GM21737 (cell line): ENCODE results near the gene SPIRE1.
"Not testable (repeated sequence)": the region's sequence is repeated elsewhere in the genome, so short reads cannot be mapped to it uniquely, and the experiment has no call there.

Experiments
- ATAC-seq: cut with Tn5 transposase; IDR thresholded peaks from one replicate; pipeline ENCODE4 v1.9.1; 2021; ENCODE audit warnings: mild to moderate bottlenecking, moderate library complexity; ENCODE audit not compliant: unreplicated experiment

SPIRE1 gene

GRCh38 chr18:12422936-12423335 is 235.0 kb downstream of the SPIRE1 start:
- ATAC-seq: no peak

DNA sequence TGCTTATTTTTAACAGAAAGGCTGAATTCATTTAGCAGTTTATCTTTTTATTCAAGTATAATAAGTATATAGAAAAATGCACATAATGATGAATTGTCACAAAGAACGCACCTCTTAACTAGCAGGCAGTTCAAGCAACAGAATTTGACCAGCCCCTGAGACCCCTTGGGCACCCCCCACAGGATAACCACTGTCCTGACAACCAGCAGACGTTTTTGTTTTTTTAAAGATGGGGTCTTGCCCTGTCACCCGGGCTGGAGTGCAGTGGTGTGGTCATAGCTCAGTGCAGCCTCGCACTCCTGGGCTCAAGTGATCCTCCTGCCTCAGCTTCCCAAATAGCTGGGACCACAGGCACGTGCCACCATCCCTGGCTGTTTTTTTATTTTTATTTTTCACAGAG is 236.2 kb downstream of the SPIRE1 start:
- ATAC-seq: no peak

GRCh38 chr18:12420821-12421421 is 237.0 kb downstream of the SPIRE1 start:
- no peak for ATAC-seq

DNA sequence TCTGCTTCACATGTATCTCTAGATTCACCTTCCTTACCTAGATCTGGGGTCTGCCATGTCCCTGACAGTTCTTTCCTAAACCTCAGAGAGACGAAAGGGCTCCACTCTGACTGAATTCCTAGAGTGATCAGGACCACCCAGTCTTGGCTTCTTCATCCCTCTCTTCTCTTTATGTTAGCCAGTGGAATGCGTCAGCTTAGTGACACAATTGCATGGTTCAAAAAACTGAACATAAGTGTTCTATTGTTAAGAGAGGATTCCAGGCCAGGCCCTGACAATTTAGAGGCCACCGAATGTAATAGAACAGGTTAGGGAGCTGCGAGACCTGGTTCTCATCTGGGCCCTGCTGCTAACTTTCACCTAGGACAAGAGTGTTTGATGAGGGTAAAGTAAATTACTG is 240.2 kb downstream of the SPIRE1 start:
- no peak for ATAC-seq

GRCh38 chr18:12416098-12416729 is 241.7 kb downstream of the SPIRE1 start:
- no peak for ATAC-seq

DNA sequence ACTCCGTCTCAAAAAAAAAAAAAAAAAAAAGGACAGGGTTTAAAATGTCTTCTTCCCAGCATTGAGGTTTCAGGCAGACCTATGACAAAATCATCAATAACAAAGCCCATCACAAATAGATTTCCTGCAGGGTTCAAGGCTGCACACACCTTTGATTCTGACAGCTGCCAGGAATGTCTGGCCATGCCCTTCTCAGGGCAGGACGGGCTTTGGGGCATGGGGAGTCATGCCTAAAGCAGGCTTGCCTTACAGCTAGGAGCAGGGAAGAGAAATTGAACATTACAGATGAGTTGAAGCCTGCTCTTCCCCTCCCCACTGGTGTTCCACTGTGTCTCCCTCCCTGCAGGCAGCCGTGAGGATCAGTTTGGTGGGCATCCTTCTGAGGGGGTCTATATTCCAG is 246.5 kb downstream of the SPIRE1 start:
- ATAC-seq: no peak

DNA sequence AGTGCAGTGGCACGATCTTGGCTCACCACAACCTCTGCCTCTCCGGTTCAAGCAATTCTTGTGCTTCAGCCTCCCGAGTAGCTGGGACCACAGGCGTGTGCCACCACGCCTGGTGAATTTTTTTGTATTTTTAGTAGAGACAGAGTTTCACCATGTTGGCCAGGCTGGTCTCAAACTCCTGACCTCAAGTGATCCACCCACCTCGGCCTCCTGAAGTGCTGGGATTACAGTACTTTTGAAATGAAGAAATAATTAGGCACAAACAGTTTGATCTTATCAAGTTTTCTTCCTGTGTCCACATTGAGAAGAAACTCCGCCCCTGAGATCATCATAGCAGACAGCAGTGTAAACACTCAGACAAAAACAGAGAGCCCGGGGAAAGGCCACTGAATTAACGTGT is 247.2 kb downstream of the SPIRE1 start:
- ATAC-seq: not testable (repeated sequence)

DNA sequence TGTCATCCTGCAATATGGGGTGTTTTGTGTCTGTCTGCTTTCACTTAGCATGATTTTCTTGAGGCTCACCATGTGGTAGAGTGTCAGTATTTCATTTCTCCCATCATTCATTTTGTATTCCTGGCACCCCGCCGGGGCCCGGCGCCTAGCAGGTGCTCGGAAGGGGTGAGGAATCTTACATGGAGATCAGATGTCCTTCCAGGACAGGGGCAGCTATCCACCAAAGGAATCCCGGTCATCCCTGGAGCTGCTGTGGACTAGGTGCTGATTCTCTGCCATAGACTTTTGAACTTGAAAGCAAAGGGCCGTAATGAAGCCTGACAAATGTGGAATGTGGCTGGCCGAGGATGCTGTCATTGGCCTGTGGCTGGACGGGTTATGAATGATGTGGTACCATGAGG is 247.8 kb downstream of the SPIRE1 start:
- no peak for ATAC-seq

- ATAC-seq: no peak
Measured at GRCh38 chr18:12409469-12409868, 248.4 kb downstream of the SPIRE1 start.

DNA sequence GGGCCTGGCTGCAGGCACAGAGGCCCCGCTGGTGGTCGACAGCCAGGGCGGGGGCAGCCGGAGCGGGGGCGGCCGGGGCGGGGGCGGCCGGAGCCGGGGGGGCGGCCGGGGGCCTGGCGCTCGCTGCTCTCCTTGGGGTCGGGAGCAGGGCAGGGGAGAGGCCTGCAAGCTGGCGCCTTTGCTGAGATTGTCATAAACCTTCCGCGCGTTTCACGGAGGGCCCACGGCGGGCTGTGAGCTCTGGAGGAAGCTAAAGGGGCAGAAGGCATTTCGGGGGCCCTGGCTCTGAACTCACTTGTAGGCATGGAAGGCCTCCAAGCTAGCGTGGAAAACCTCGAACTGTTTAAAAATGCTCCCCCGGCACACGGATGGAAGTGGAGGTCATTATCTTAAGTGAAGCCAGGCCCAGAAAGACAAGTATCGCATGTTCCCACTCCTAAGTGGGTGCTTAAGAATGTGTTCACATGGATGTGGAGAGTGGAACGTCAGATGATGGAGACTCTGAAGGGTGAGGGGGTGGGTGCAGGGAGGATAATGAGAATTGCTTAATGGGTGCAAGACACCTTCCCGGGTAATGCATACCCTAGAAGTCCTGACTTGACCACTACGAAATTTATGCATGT is 249.5 kb downstream of the SPIRE1 start:
- ATAC-seq: no peak

DNA sequence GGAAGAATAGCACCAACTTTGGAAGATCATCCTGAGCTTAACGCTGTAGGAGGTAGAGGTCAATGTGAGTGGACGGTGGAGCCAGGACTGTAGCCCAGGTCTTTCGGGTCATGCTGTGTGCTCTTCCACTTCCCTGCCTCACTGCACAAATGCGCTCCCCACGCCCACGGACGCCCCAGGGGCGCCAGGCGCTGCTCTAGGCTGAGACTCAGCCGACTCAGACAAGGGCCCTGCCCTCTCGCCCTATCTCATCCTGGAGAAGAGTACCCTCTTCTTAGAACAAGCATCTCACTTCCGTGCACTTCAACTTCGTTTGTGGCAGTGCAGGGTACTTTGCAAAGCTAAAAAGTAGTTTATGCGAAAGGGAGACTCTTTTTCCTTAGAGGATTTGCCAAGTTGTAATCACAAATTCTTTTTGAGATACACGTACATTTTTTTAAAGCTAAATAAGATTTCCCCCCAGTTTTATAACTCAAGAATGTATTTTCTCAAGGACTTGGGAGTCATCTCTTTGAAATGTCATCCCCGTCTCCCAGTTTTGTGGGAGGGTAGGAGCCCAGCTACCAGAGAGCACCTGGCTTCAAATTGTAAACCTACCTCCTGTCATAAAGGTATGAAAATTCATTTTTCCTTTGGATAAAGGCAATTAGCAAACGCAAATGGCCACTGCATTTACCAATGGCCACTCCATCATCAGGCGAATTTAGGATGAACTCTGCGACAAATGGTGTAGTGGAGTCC is 251.4 kb downstream of the SPIRE1 start:
- no peak for ATAC-seq

- ATAC-seq: no peak
Measured at GRCh38 chr18:12405066-12405465, 252.8 kb downstream of the SPIRE1 start.

DNA sequence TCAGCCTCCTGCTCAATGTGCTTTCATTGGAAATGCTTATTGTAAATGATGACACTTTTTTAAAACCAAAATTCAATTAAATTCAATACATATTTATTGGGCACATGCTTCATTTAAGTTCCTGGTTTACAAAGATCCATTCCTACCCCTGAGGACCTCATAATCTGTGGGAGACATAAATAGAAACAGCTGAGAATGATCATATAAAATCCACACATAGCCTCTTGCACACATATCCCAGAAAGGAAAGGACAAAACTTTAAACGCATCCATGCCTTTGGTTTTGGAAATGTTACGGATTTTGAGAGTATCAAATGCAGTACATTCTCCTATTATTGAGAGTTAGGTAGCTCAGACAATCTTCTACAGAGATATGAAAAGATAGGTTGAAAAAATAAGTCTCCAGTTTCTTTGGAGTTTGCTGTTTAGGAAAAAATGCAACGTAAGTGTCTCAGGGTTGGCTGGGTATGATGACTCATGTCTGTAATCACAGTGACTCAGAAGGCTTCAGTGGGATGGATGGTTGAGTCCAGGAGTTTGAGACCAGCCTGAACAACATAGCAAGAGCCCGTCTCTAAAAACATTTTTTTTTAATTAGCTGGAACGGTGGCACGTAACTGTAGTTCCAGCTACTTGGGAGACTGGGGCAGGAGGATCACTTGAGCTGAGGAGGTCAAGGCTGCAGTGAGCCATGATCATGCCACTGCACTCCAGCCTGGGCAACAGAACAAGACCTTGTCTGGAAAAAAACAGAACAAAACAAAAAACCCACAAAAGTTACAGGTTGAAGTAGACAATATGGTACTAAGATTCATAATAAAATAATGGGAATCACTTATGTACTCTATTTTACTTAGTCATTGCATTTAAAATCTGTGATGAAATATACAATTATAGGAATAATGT is 254.1 kb downstream of the SPIRE1 start:
- no peak for ATAC-seq

DNA sequence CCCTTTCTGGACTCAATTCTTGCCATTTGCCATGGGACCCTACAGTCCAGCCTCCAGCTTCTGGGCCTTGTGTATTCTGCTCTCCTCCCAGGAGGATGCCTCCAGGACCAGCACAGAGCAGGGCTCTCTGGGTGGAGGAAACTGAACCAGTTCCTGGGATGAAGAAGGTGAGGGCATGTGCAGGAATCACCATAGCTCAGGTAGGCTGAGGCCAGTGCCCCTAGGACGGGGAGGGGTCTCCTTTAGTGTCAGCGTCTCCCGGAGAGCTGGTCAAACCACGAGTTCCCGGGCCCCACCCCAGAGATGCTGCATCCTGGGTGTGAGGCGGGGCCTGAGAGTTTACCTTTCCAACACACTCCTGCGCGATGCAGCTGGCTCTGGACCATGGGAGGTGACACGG is 256.0 kb downstream of the SPIRE1 start:
- no peak for ATAC-seq

- no peak for ATAC-seq
Measured at GRCh38 chr18:12399231-12399630, 258.7 kb downstream of the SPIRE1 start.

DNA sequence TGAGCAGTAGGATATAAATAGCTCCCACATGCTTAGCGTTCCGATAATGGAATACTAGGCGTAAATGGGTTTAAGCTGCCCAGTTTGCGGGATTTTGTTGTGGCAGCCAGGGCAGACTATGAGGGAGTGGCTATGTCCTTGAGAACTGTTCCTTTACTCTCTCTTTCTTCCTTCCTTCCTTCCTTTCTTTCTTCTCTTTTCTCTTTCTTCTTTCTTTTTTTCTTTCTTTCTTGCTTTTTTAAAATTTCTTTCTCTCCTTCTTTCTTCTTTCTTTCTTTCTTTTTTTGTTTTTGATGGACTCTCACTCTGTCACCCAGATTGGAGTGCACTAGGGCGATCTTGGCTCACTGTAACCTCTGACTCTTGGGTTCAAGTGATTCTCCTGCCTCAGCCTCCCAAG is 259.3 kb downstream of the SPIRE1 start:
- no peak for ATAC-seq

- ATAC-seq: no peak
Measured at GRCh38 chr18:12397793-12398192, 260.1 kb downstream of the SPIRE1 start.

GRCh38 chr18:12397254-12397653 is 260.7 kb downstream of the SPIRE1 start:
- ATAC-seq: no peak
